CD4-positive, alpha-beta T cell treated with Interleukin-15 for 4 hours (primary cell): ENCODE results near the gene ALDH8A1.
A peak's percentile ranks its signal among the peaks of the same experiment; 100 is the strongest.

Experiments
- DNase-seq: peaks from one replicate; pipeline ENCODE4 v3.0.0-alpha.2; 2020; ENCODE audit warnings: low spot score

ALDH8A1 gene

DNA sequence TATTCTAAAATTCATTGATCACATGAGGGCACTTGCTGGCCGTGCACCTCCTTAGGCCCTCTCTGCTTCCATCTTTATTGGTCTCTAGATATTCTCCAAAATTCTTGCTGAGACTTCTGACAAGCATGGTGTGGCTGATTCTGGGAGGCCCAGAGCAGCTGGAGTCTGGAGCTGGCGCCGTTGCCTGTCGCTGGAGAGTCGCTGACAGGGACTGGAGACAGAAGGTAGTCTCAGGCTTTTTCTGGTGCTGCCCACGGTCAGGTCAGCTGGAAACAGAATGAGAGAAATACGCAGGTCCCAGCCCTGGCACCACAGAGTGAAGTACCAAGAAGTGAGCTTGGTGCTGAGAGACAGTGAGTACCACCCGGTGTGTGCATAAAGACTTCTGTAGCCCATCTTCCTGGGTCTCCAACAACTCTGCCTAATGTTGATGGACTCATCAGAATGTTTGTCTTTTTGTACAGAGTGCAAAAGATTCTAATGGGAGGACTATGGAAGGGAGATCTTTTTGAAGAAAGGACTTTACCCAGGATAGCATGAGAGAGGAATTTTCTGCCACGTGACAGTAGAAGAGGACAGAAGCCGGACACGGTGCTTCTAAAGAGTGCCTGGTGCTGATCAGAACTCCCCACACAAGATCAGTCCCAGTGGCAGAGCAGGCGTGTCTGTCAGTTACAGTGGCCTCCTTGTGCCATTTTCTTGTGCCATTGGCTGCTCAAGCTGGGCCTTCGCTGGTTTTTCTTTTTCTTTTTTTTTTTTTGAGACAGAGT is 1.8 kb upstream of the ALDH8A1 start:
- DNase-seq = no peak

DNA sequence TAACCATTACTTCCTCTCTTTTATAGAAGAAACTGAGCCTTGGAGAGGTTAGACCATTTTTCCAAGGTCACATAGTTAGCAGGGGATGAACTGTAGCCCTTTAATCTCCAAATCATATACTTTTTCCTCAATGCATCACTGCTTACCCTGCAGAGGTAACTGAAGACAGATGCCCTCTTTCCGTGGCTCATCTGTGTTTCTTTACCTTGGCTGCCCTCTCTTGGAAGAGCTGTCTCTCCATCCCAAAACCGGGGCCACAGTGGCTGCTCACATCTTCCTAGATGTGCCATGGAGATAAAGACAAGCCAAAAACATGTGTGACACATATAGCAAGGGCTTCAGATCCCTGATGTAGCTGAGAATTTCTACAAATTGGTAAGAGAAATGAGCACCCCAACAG is 581 bp upstream of the ALDH8A1 start:
- no peak for DNase-seq

DNA sequence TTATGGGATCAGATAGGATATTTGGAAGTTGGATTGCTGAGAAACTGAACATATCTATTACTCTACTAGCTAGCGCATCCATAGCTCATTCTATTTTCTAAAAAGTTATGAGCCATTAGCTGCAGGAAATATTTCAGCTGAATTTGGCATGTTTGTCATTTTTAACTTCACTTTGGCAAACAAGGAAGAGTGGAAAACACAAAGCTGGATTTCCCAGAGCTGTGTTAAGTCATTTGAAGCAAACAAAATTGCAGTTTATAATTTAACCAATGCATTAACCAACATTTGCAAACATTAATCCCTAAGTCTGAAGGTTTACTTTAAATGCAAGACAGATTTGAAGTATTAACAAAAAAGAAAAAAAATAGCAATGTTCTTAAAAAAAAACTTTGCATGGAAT is 1.2 kb downstream of the ALDH8A1 start:
- no peak for DNase-seq

DNA sequence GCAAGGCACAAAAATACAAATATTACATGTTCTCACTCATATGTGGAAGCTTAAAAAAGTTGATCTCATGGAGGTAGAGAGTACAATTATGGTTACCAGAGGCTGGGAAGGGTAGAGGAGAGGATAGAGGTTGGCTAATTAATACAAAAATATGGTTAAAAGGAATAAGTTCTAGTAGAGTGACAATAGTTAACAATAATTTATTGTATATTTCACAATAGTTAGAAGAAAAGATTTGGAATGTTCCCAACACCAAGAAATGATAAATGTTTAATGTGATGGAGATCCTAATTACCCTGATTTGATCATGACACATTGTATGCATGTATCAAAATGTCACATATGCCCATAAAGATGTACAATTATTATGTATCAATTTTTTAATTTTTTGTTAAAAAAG is 1.8 kb downstream of the ALDH8A1 start:
- DNase-seq = no peak

DNA sequence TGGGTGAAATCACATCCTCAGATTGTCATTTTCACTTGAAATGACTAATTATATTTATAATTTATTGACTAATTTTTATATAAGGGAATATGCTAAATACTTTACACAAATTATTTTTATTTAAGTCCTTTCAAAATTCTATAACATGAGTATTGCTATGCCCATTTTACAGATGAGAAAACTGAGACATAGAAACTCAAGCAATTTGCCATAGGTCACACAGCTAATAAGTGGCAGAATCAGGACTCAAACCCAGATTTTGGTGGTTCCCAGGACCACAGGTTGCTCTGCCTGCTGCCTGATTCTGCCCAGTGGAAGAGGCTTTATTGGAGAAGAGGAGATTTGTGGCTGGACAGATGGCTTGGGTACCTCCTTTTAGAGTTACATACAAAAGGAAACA is 4.9 kb downstream of the ALDH8A1 start:
- no peak for DNase-seq

DNA sequence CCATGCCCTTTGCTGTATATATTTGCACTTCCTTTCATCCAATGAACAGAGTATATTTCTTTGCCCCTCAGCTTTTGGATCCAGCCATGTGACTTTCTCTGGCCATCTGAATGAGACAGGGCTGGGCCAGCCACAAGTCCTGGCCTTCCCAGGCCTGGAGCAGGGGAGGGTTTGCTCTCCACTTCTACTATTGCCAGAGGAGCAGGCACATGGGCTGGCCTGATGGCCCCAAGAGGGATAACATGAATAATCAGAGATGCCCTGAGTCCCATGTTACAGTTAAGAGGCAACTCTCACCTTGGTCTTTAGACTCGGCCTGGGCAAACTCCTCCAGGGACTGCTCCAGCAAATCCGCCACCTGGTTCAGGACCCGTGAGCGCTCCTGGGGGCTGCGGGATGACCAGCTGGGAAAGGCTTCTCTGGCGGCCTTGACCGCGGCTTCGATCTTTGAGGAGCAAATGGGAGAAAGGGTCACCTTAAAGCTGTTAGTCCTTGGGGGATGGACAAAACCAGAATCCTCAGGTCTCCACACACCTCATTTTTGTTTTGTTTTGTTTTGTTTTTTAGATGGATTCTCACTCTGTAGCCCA is 6.3 kb downstream of the ALDH8A1 start:
- DNase-seq = no peak

DNA sequence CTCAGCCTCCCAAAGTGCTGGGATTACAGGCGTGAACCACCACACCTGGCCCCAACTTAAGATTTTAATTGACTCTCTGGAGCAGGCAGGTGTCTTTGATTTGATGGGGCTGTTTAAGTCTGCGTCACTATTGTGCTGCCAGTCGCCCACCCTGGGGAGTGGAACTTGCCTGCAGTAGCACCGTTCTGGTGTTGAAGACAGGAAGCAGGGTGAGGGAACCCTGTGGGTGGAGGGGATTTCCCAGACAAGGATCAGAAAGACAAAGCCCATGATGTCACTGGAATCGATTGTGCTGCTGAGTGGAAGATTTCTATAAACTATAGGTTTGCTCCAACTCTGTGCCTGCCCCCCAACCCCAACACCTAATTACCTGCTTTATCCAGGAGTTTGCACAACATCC is 11.0 kb downstream of the ALDH8A1 start:
- peak; percentile 39 for DNase-seq

DNA sequence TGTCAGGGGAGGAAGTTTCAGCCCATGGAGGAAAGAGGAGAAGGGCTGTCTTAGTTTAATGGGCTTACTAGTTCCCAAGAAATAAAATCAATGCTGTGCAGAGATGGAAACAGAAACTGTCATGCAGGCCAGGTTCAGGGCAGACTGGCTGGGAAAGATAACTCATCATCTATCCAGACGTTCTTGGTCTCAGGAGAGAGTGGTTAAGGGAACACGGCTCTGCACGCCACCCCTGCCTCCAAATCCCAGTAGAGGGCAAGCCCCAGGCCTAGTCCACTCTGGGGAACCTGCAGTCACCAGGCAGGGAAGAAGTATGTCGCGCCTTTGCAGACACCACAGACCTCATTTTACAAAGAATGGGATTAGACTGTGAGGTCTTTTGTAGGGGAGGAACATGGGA is 12.5 kb downstream of the ALDH8A1 start:
- DNase-seq = no peak

DNA sequence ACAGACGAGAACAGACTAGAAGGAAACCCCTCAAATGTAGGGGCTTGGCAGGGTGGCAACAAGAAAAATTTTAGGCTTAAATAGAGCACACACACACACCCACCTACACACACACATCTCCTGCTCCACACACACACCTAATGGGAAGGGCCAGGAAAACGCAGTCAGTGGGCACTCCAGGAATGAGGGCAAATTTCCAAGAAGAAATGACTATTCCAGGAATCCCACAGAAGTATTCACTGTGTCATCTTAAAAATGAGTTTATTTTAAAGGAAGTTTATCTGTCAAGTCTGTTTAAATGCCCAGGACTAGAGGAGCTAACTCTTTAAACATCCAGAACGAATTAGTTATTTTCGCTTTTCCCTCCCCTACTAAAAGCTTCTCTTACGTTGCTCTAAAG is 13.0 kb downstream of the ALDH8A1 start:
- no peak for DNase-seq

DNA sequence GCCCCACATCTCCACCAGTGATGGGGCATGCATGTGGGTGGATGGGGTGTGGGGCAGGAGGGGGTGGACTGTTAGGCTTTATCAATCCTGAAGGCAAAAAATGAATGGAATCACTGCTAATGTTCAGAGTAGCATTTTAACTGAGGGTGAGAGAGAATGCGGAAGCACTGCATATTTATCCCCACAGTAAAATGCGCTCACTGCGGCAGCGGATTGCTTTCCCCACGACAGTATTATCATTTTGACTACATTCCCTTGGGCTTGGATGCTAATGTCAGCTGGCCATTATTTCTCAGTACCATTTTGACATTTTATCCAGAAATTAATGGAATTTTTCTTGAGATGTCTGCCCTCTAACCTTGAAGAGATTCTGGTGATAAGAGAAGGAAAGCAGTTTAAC is 13.4 kb downstream of the ALDH8A1 start:
- no peak for DNase-seq

DNA sequence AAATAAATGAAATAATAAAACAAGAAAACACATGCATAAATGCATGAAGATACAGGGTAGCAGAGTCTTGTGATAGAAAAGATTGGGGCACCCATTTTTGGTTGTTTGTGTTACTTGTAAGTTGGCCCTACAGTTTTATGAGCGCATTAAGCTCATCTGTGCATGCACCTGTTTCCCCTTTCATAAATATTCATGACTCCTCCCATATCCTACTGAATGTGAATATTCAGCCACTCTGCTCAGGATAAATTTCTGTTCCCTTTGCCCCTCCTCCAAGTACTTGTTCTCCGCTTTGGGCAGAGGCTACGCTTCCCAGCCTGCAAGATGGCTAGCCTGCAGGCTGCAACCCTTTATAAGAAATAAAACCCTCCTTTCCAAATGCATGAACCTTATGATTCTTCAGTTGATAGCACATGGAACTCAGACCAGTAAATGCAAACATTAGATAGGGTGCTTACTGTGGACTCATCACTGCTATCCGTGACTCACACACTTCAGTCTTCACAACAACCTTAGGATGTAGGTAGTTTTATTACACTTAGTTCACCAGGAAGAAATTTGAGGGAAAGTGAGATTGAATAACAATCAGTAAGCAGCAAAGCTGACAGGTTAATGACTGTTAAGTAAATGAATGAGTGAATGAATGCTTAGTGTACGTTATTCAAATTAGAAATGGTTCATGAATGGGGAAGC is 15.0 kb downstream of the ALDH8A1 start:
- no peak for DNase-seq

DNA sequence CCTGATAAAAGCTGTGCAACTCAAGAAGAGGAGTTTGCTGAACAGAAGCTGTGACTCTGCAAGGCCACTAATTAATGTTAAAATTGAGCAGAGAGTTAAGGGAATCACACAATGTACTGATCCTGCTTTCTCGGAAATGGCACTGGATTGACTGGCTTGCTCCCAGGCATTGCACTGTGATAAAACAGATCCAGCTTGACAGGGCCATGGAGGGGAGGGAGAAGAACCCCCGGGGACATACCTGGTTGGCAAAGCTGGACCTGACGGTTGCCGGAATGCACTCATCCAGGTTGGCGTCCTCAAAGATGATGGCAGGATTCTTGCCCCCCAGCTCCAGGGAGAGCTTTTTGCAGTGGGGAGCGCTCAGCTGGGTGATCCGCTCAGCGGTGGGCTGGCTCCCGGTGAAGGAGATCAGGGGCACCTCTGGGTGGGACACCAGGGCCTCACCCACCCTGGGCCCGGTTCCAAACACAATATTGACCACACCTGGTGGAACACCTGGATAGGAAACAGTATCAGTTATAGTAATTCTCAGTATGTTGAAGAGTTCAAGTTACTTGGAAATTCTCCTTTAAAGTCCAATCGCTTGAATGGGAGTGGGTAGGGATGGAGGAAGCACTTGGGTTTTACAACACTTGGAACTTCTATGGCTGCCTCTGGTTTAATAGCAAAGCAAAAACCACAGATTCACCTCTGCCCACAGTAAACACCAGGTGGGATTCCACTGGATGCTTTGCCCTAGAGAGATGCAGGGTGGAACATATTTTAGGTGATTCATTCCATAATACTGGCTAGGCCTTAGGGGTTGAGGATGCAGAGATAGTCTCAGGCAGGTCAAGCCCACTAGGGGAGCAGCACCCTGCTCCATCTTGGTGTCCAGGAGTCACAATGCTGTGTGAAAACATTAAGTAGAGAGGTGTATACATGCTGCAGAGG is 17.1 kb downstream of the ALDH8A1 start:
- DNase-seq = no peak

DNA sequence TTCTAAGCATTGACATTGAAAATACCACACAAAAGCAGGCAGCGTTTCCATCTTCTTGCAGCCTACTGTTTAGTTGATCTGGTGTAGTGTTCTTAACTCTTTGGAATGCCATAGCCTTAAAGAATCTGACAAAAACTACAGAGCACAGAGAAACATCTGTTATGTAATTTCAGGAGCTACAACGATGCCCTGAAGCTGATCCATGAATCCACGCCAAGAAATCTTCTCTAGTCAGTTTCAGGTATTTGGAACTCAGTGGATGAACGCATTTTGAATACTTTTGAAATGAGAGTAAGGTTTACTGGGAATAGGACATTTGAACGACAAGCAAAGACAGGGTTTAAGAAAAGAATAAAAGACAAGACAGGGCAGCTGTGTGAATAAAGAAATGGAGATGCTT is 17.8 kb downstream of the ALDH8A1 start:
- no peak for DNase-seq

DNA sequence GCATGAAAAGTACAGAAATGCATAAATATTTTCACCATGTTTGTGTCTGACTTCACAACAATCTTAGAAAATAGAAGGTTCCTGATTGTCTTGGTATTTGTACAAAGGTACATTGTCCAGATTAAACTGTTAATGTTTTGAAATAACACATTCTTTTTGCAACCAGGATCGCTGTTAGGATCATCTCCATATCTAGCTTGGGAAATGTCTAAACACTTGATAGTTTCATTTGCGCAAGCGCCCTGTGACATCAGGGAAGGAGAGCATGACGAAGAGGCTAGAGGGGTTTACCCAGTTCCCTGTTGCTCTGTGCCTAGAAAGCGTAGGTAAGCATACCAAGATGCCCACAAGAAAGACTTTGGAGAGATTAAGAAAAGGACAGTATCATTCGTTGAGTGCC is 19.4 kb downstream of the ALDH8A1 start:
- no peak for DNase-seq

DNA sequence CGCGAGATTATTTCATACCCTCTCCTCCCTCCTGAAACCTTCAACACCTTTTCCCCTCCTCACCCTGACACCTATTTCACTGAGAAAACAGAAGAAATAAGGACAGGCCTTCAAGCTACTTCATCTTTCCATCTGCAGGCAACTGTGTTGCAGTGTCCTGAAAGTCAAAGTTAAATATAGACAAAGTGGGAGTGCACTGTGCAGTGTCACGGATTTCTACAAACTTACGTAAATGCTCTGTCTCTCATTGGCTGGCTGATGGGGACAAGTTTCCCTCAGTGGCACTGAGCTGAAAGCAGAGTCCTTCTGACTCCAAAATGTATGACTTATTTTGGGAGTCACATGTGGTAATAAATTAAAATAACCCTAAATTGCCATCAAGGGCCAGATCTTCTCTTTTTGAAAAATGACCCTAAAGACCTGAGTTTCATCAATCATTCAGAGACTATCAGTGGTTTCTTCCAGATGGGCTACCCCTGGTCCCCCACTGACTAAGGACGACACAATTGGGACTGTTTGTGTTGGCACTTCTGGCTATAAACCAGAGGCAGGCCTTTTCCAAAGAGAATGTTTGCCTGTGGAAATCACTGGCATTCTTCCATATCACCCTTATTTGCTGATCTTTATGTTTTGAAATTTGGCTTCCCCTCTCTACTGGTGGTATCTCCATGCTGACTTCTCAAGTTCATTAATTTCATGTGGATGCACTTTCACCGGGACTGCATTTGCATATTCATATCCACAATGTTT is 21.6 kb downstream of the ALDH8A1 start:
- DNase-seq = no peak

DNA sequence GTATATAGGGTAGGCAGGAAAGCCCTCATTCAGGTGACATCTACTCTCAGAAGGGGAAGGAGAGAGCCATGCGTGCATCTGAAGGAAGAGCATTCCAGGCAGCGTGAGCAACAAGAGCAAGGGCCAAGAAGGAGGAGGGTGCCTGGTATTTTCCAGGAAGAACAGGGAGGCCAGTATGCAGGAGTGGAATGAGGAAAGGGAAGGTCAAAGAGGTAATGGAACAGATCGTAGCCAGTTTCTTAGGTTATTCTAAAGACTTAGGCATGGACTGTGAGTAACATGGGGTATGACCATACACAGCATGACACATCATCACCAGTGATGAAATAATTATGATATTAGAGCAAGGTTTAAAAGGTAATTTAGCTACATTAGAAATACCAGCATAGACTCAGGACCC is 24.1 kb downstream of the ALDH8A1 start:
- DNase-seq = no peak

DNA sequence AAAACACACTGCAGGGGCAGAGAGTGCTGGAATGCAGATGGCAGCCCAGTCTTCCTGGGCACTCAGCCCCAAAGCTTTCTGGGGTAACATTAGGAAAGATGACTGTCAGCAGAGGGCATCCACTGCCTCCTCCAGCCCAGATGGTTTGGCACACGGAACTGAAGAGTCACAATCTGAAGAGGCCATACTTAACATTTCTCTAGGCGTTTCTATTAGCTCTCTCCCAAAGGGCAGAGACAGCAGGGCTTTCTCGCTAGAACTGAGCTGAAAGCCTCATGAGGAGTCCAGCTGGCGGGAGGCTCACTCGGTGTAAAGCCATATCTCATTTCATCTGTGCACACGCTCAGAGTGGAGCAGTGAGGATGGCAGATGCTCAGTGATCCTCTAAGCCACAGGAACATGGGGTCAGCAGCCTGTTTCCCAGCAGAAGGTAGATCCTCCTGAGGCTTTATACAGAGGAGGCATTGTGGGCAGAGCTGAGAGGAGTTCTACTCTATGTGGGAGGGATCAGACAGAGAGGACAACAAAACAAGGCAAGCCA is 28.1 kb downstream of the ALDH8A1 start:
- no peak for DNase-seq

DNA sequence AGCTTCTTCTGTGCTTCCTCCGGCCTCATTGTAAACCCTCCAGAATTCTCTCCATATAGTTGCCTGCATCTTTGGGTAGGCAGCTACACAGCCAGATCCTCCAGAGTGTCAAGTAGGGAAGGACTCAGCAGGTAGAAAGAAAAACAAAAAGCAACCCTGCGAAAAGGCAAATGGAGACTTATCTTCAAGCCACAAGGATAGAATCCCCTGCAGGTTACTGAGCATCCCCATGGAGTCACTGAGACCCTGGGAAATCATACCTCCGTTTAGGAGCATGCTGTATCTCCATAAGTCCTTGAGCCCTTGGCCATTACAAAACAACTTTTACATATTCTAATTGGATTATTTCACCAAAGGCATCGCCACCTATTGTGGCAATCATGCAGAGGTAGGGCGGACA is 28.6 kb downstream of the ALDH8A1 start:
- no peak for DNase-seq

DNA sequence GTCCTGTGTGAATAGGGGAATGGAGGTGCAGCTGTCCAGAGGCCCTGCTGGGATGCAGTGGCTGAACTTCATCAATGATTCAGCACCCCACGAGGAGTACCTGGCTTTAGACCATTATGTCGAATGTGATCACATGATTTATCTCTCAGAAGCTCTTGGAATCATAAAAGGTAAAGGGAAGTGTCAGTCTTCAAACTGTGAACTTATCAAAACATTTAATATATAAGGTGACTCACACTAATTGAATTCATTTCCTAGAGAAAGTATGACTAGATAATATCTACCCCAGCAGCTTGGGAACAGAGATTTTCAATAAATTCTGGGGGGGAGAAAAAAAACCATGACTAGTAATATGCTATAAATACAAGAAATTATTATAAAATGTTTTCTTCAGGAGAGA is 29.5 kb downstream of the ALDH8A1 start:
- no peak for DNase-seq

DNA sequence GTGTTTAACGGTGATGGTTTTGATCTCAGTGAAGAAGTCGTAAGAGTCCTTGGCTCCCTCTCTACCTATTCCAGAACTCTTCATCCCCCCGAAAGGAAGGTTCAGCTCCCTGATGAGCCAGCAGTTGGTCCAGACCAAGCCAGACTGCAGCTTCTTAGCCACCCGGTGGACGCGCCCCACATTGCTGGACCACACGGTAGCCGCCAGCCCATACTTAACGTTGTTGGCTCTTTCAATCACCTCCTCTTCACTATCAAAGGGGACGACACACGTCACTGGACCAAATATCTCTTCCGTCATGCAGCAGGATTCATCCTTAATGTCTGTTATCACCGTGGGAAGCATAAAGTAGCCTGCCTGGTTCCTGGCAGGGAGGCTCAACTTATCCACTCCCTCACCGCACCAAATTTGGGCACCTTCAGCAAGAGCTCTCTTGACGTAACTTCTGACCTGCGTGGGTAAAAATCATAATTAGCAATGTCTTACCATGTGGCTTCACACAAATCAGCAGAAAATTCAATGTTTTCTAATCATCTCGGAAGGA is 31.4 kb downstream of the ALDH8A1 start:
- DNase-seq = no peak

DNA sequence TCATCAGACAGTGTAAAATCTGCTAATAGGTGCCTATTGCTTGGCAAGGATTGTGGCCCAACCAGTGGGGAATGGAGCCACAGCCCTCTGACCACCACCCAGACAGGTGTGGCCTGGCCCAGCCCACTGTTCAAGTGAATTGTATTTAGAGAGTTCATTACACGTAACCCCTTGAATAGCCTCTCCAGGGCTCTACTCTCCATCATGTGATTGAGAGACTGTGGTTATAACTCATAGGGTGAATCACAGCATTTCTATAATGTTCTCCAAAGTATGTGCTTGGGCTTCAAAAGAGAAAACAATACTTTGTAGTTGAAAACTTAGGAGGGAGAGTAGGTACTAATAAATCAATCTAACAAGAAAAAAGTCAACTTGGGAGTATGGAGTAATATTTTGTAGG is 38.4 kb downstream of the ALDH8A1 start:
- DNase-seq = no peak
